Fibroblast of peridontal ligament (primary cell): Measurements from ENCODE around the gene KANK4.

Source experiments
- DNase-seq: peaks from one replicate; pipeline ENCODE4 v3.0.0-alpha.2; 2010; ENCODE audit errors: extremely low read depth

The KANK4 gene

GRCh38 chr1:62207187-62207586 is 112.0 kb downstream of the KANK4 start:
- no peak for DNase-seq

GRCh38 chr1:62198781-62199125 is 120.5 kb downstream of the KANK4 start:
- no peak for DNase-seq

GRCh38 chr1:62198069-62198780 is 121.0 kb downstream of the KANK4 start:
- no peak for DNase-seq

GRCh38 chr1:62196086-62196690 is 123.0 kb downstream of the KANK4 start:
- no peak for DNase-seq

GRCh38 chr1:62194651-62195544 is 124.3 kb downstream of the KANK4 start, which contains the start of gene L1TD1:
Gene L1TD1 (plus strand): TSS chr1:62194849. CDS start chr1:62206629, 11,780 bp downstream.
- DNase-seq, result no peak

- no peak for DNase-seq
Observed at GRCh38 chr1:62188111-62188510, 131.1 kb downstream of the KANK4 start.

GRCh38 chr1:62187548-62187947 is 131.7 kb downstream of the KANK4 start:
- no peak for DNase-seq
